HEK293 (cell line): Measurements from ENCODE around the gene C1orf115.

ENCODE experiments used
- CTCF ChIA-PET: fragments of 350-600 bp; formaldehyde crosslinking; extraction: SDS; loops from one replicate; lab custom pipeline; 2021; ENCODE audit warnings: antibody characterized with exemption; lab: Yijun Ruan, JAX
- POLR2A ChIA-PET: fragments of 300-600 bp; formaldehyde crosslinking; extraction: SDS; loops from one replicate; lab custom pipeline; 2020; ENCODE audit warnings: antibody characterized with exemption, inconsistent platforms; lab: Yijun Ruan, JAX
- H3K27ac ChIP-seq: fragments of 200-500 bp; sonication (Bioruptor generic); 2 replicates; pipeline ENCODE4 v1.5.1; 2014; ENCODE audit warnings: low read depth, low read length, control low read depth, inconsistent platforms; ENCODE audit errors: extremely low read depth
- H3K36me3 ChIP-seq, 2 experiments: fragments of 200-500 bp in 1 of 2; sonication (Bioruptor generic) in 1 of 2; 1 replicate in 1 of 2; 2 replicates in 1 of 2; pipeline ENCODE4 v1.5.1; 2014 to 2017; ENCODE audit warnings: inconsistent platforms in 2 of 2, low read length in 2 of 2; ENCODE audit not compliant: control insufficient read depth in 2 of 2, insufficient read depth in 1 of 2
- H3K4me1 ChIP-seq: fragments of 200-500 bp; sonication (Bioruptor generic); 2 replicates; pipeline ENCODE4 v1.5.1; 2014; ENCODE audit warnings: mild to moderate bottlenecking, low read length, inconsistent platforms; ENCODE audit not compliant: control insufficient read depth, insufficient read depth
- H3K4me3 ChIP-seq: 2 replicates; pipeline ENCODE4 v1.5.1; 2011; ENCODE audit warnings: low read depth, mild to moderate bottlenecking, control low read depth, low read length, moderate library complexity
- H3K9me3 ChIP-seq: fragments of 200-500 bp; sonication (Bioruptor generic); 2 replicates; pipeline ENCODE4 v1.5.1; 2014; ENCODE audit warnings: low read depth, low read length, inconsistent platforms; ENCODE audit not compliant: control insufficient read depth, insufficient read depth
- BCL11A ChIP-seq: fragments of 450-650 bp; formaldehyde crosslinking; IDR thresholded peaks from 2 replicates; pipeline ENCODE4 v1.5.1; 2016; ENCODE audit warnings: low read depth, missing biosample characterization, missing genetic modification characterization
- EGR2 ChIP-seq: fragments of 450-650 bp; formaldehyde crosslinking; IDR thresholded peaks from 2 replicates; pipeline ENCODE4 v1.5.1; 2016; ENCODE audit warnings: low read depth, missing biosample characterization, missing genetic modification characterization
- GFI1B ChIP-seq: fragments of 450-650 bp; formaldehyde crosslinking; IDR thresholded peaks from 2 replicates; pipeline ENCODE4 v1.5.1; 2016; ENCODE audit warnings: missing biosample characterization, missing genetic modification characterization
- IKZF3 ChIP-seq: fragments of 450-650 bp; IDR thresholded peaks from 2 replicates; pipeline ENCODE4 v1.5.0; 2018; ENCODE audit warnings: missing biosample characterization, mild to moderate bottlenecking, missing genetic modification characterization, moderate library complexity
- SCRT1 ChIP-seq: fragments of 450-650 bp; formaldehyde crosslinking; IDR thresholded peaks from 2 replicates; pipeline ENCODE4 v1.5.1; 2016; ENCODE audit warnings: missing biosample characterization, missing genetic modification characterization, borderline replicate concordance
- SETDB1 ChIP-seq: IDR thresholded peaks from one replicate; pipeline ENCODE4 v1.6.1; 2017; ENCODE audit warnings: mild to moderate bottlenecking, low read length, moderate library complexity, mixed read lengths; ENCODE audit not compliant: insufficient read length
- ZBTB10 ChIP-seq: fragments of 450-650 bp; formaldehyde crosslinking; IDR thresholded peaks from 2 replicates; pipeline ENCODE4 v1.5.1; 2016; ENCODE audit warnings: missing biosample characterization, missing genetic modification characterization
- ZBTB21 ChIP-seq: fragments of 450-650 bp; formaldehyde crosslinking; IDR thresholded peaks from 2 replicates; pipeline ENCODE4 v1.5.1; 2017; ENCODE audit warnings: missing biosample characterization, missing genetic modification characterization
- ZBTB26 ChIP-seq: fragments of 450-650 bp; formaldehyde crosslinking; optimal IDR thresholded peaks from 2 replicates; pipeline ENCODE3; 2016; ENCODE audit warnings: missing biosample characterization, mild to moderate bottlenecking, missing genetic modification characterization
- ZIC2 ChIP-seq: fragments of 450-650 bp; formaldehyde crosslinking; IDR thresholded peaks from 2 replicates; pipeline ENCODE4 v1.5.1; 2016; ENCODE audit warnings: missing biosample characterization, missing genetic modification characterization
- ZNF366 ChIP-seq: fragments of 450-650 bp; formaldehyde crosslinking; conservative IDR thresholded peaks from 2 replicates; pipeline ENCODE4 v1.5.1; 2016; ENCODE audit warnings: missing biosample characterization, missing genetic modification characterization
- ZNF391 ChIP-seq: fragments of 450-650 bp; formaldehyde crosslinking; IDR thresholded peaks from 2 replicates; pipeline ENCODE4 v1.5.1; 2016; ENCODE audit warnings: low read depth, missing biosample characterization, missing genetic modification characterization, borderline replicate concordance
- ZNF521 ChIP-seq: fragments of 450-650 bp; formaldehyde crosslinking; IDR thresholded peaks from 2 replicates; pipeline ENCODE4 v1.5.1; 2017; ENCODE audit warnings: missing biosample characterization, mild to moderate bottlenecking, missing genetic modification characterization
- ZNF558 ChIP-seq: fragments of 450-650 bp; formaldehyde crosslinking; IDR thresholded peaks from 2 replicates; pipeline ENCODE4 v1.5.1; 2016; ENCODE audit warnings: missing biosample characterization, missing genetic modification characterization
- ZNF621 ChIP-seq: fragments of 450-650 bp; formaldehyde crosslinking; IDR thresholded peaks from 2 replicates; pipeline ENCODE4 v1.5.1; 2017; ENCODE audit warnings: missing biosample characterization, missing genetic modification characterization
- ZNF645 ChIP-seq: fragments of 450-650 bp; formaldehyde crosslinking; IDR thresholded peaks from 2 replicates; pipeline ENCODE4; 2016; ENCODE audit warnings: missing biosample characterization, missing genetic modification characterization
- ZNF654 ChIP-seq: fragments of 450-650 bp; formaldehyde crosslinking; IDR thresholded peaks from 2 replicates; pipeline ENCODE4 v1.5.1; 2016; ENCODE audit warnings: low read depth, missing biosample characterization, missing genetic modification characterization

C1orf115 gene

GRCh38 chr1:220696226-220696862 is 6.2 kb downstream of the C1orf115 start:
- POLR2A ChIA-PET: no interaction called here
- peaks cover 2% of the 10 kb centered on the region; the same call in 1 of the 2 replicates for H3K4me1 ChIP-seq
- TF ChIP-seq ZNF391 (tag by site-specific recombination): no peak
- no peak for TF ChIP-seq SETDB1
- TF ChIP-seq, all 188 proteins: peak for 0
- H3K4me3 ChIP-seq: no peak overlapping the region
- no peak overlapping the region for H3K27ac ChIP-seq
- CTCF ChIA-PET: no interaction called here
- peaks cover 0 to 18% of the 10 kb centered on the region in 2 experiments; a peak in 1 of 3 replicates for H3K36me3 ChIP-seq
- no peaks in the 10 kb centered on the region for H3K9me3 ChIP-seq

GRCh38 chr1:220696863-220697231 is 6.7 kb downstream of the C1orf115 start:
- ChIA-PET CTCF (interaction anchor here (0.7 kb wide), 1 partner anchor 54 kb away, joined by 3 read pairs; no protein-coding TSS in a partner anchor), POLR2A (no interaction called here)
- Histone ChIP-seq H3K4me3 (no peak overlapping the region), H3K27ac (no peak overlapping the region), H3K4me1 (no peaks in the 10 kb centered on the region), H3K9me3 (no peaks in the 10 kb centered on the region), H3K36me3 (peaks cover 0 to 18% of the 10 kb centered on the region in 2 experiments; a peak in 1 of 3 replicates)
- TF ChIP-seq ZIC2 (tag by site-specific recombination) (no peak), EGR2 (peak; percentile 43; the same call in 1 of the 2 replicates), BCL11A (no peak), ZBTB10 (no peak)

- Histone ChIP-seq H3K27ac (no peak overlapping the region), H3K4me3 (no peak overlapping the region)
- TF ChIP-seq ZNF645 (no peak), ZNF521 (tag by site-specific recombination) (no peak), ZNF558 (tag by site-specific recombination) (no peak), SCRT1 (tag by site-specific recombination) (no peak), GFI1B (no peak), ZNF654 (tag by site-specific recombination) (no peak)
- TF ChIP-seq, all 188 proteins: peak for 0
- CTCF ChIA-PET: interaction anchor here (0.7 to 1.0 kb wide), 2 partner anchors 19 to 53 kb away, joined by 3 to 4 read pairs; no protein-coding TSS in a partner anchor
- Histone ChIP-seq H3K36me3 (peaks cover 0 to 18% of the 10 kb centered on the region in 2 experiments; a peak in 1 of 3 replicates), H3K4me1 (no peaks in the 10 kb centered on the region), H3K9me3 (no peaks in the 10 kb centered on the region)
- POLR2A ChIA-PET: no interaction called here
Measured at GRCh38 chr1:220697326-220697725, 7.2 kb downstream of the C1orf115 start.

GRCh38 chr1:220698607-220699016 is 8.4 kb downstream of the C1orf115 start:
- H3K4me3 ChIP-seq: no peak overlapping the region
- no peaks in the 10 kb centered on the region for H3K9me3 ChIP-seq
- H3K4me1 ChIP-seq: no peaks in the 10 kb centered on the region
- ChIA-PET POLR2A (no interaction called here), CTCF (interaction anchor here (0.9 to 1.0 kb wide), 2 partner anchors 19 to 77 kb away, joined by 3 read pairs; no protein-coding TSS in a partner anchor)
- H3K36me3 ChIP-seq: peaks cover 0 to 18% of the 10 kb centered on the region in 2 experiments; a peak in 1 of 3 replicates
- TF ChIP-seq ZBTB26: no peak
- TF ChIP-seq ZNF621 (tag by site-specific recombination): no peak
- TF ChIP-seq ZNF366 (tag by site-specific recombination): no peak
- TF ChIP-seq IKZF3 (tag by site-specific recombination): no peak
- no peak for TF ChIP-seq SETDB1
- TF ChIP-seq ZBTB21: no peak
- no peak overlapping the region for H3K27ac ChIP-seq
